Measurements from ENCODE around the gene PHACTR2.

The PHACTR2 gene

DNA sequence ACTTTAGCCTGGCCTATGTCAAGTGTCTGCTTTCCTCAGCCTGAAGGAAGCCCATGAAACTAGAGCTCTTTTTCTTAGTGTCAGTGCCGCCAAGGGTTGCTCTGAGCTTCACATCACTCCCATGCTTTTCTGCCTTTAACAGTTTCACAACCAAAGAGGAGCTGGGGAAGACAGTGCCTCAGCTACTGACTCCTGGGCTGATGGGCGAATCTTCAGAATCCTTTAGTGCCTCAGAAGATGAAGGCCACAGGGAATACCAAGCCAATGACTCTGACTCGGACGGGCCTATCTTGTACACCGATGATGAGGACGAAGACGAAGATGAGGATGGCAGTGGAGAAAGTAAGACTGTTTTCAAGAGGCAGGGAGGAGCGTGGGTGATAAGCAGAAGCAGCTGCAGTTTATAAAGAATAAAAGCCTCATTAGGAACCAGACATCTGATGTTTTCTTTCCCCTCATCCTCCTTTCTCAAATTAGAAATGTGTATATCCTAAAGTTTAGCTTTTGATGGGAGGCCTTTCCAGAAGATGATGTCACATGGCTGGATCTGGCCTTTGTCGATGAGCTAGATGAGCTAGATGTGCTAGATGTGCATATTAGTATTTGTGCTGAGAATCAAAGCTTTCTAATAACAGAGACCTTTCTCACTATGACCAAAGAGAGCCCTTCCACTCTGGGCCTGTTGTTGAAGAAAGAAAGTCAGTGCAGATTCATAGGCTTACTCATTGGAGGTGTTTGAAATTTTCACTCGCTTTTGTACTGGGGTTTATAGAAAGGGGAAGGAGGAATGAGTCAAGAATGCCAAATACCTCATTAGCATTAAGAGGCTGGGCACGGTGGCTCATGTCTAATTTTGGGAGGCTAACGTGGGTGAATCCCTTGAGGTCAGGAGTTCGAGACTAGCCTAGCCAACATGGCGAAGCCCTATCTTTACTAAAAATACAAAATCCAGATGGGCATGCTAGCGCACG, 94.6 kb downstream of the PHACTR2 start:
- H3K36me3 ChIP-seq (ENCODE audit: control insufficient read depth in 4 of 4, insufficient read depth in 4 of 4, low read length in 3 of 4): peaks cover 4 to 44% (median 35%) of the 10 kb centered on the region in 4 experiments
- H3K4me1 ChIP-seq (ENCODE audit: control extremely low read depth in 1 of 4, control insufficient read depth in 4 of 4, insufficient read depth in 4 of 4, low read length in 3 of 4): no peaks in the 10 kb centered on the region
- ChIA-PET CTCF (interaction anchor here (1.0 kb wide), 1 partner anchor 9 kb away, joined by 4 read pairs; no protein-coding TSS in a partner anchor), POLR2A (no interaction called here)
- no peak overlapping the region for H3K27ac ChIP-seq (ENCODE audit: insufficient read depth in 1 of 2, low read depth in 1 of 2, low read length in 2 of 2, poor library complexity in 1 of 2, severe bottlenecking in 2 of 2)
- no peak for DNase-seq
- no peak overlapping the region for H3K4me3 ChIP-seq (ENCODE audit: control insufficient read depth in 1 of 7, extremely low read depth in 1 of 7, insufficient read depth in 4 of 7, low read depth in 2 of 7, low read length in 6 of 7)
- WGBS (ENCODE audit: insufficient coverage): 94% methylated on average over 6 of the region's 16 CpGs
- peaks cover 0 to 2% (median 0%) of the 10 kb centered on the region in 5 experiments for H3K9me3 ChIP-seq (ENCODE audit: control extremely low read depth in 1 of 5, control insufficient read depth in 4 of 5, insufficient read depth in 2 of 5, low read depth in 1 of 5, low read length in 4 of 5)
- no peaks in the 10 kb centered on the region for H3K27me3 ChIP-seq (replicated peaks in 2 of 5; ENCODE audit: control insufficient read depth in 4 of 5, insufficient read depth in 5 of 5, low read length in 4 of 5)

DNA sequence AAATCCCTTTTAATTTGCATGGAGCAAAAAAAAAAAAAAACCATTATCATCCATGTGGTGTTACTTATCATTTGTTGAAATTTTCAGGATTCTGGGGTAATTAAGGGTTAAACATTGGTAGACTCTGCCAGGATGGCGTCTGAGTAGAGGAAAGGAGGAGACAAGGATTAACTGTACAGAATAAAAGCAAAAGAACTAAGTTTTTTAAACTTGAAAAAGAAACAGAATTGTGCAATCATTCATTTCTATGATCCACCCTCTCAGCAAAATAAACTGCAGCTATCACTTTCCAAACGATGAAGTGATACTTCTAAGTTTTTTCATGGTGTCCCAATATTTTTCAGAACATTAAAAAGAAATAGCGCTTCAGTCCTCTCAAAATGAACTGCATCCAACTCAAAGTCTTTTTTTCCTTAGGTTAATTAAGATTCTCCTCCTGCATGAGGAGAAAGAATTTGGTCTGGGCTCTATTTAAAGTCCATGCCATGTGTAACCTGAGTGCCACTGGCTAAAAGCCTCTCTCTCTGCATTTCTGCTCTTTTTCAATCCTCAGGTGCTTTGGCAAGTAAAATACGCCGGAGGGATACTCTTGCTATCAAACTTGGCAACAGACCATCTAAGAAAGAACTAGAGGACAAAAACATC, 95.9 kb downstream of the PHACTR2 start:
- H3K4me3 ChIP-seq (ENCODE audit: control insufficient read depth in 1 of 7, extremely low read depth in 1 of 7, insufficient read depth in 4 of 7, low read depth in 2 of 7, low read length in 6 of 7): no peak overlapping the region
- H3K9me3 ChIP-seq (ENCODE audit: control extremely low read depth in 1 of 5, control insufficient read depth in 4 of 5, insufficient read depth in 2 of 5, low read depth in 1 of 5, low read length in 4 of 5): no peaks in the 10 kb centered on the region
- no peak overlapping the region for H3K27ac ChIP-seq (ENCODE audit: insufficient read depth in 1 of 2, low read depth in 1 of 2, low read length in 2 of 2, poor library complexity in 1 of 2, severe bottlenecking in 2 of 2)
- 92% methylated on average over 4 of the region's 5 CpGs for WGBS (ENCODE audit: insufficient coverage)
- DNase-seq: no peak
- H3K4me1 ChIP-seq (ENCODE audit: control extremely low read depth in 1 of 4, control insufficient read depth in 4 of 4, insufficient read depth in 4 of 4, low read length in 3 of 4): no peaks in the 10 kb centered on the region
- H3K36me3 ChIP-seq (ENCODE audit: control insufficient read depth in 4 of 4, insufficient read depth in 4 of 4, low read length in 3 of 4): peaks cover 4 to 34% (median 30%) of the 10 kb centered on the region in 4 experiments
- CTCF ChIA-PET: interaction anchor here (1.2 kb wide), 1 partner anchor 218 kb away, joined by 3 read pairs; no protein-coding TSS in a partner anchor
- POLR2A ChIA-PET: no interaction called here
- no peaks in the 10 kb centered on the region for H3K27me3 ChIP-seq (replicated peaks in 2 of 5; ENCODE audit: control insufficient read depth in 4 of 5, insufficient read depth in 5 of 5, low read length in 4 of 5)

DNA sequence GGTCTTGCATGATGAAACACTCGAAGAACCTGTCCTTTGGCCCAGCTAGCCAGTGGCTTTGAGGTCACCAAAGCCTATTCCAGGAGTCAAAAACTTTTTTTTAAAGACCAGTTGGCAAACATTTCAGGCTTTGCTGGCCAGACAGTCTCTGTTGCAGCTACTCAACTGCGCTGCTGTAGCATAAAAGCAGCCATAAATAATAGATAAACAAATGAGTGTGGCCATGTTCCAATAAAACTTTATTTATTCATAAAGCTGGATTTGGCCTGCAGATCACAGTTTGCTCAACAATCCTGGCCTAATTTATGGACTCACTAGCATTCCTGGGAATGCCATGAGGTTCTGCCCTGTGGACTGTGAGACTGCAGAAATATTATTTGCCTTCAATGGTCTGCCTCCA, 96.6 kb downstream of the PHACTR2 start:
- ChIA-PET CTCF (interaction anchor here (1.2 kb wide), 1 partner anchor 218 kb away, joined by 3 read pairs; no protein-coding TSS in a partner anchor), POLR2A (no interaction called here)
- no peak for DNase-seq
- no peak overlapping the region for H3K4me3 ChIP-seq (ENCODE audit: control insufficient read depth in 1 of 7, extremely low read depth in 1 of 7, insufficient read depth in 4 of 7, low read depth in 2 of 7, low read length in 6 of 7)
- no peak overlapping the region for H3K27ac ChIP-seq (ENCODE audit: insufficient read depth in 1 of 2, low read depth in 1 of 2, low read length in 2 of 2, poor library complexity in 1 of 2, severe bottlenecking in 2 of 2)
- H3K9me3 ChIP-seq (ENCODE audit: control extremely low read depth in 1 of 5, control insufficient read depth in 4 of 5, insufficient read depth in 2 of 5, low read depth in 1 of 5, low read length in 4 of 5): no peaks in the 10 kb centered on the region
- 100% methylated on average over 2 of the region's 2 CpGs for WGBS (ENCODE audit: insufficient coverage)
- H3K4me1 ChIP-seq (ENCODE audit: control extremely low read depth in 1 of 4, control insufficient read depth in 4 of 4, insufficient read depth in 4 of 4, low read length in 3 of 4): no peaks in the 10 kb centered on the region
- no peaks in the 10 kb centered on the region for H3K27me3 ChIP-seq (replicated peaks in 2 of 5; ENCODE audit: control insufficient read depth in 4 of 5, insufficient read depth in 5 of 5, low read length in 4 of 5)
- H3K36me3 ChIP-seq (ENCODE audit: control insufficient read depth in 4 of 4, insufficient read depth in 4 of 4, low read length in 3 of 4): peaks cover 4 to 38% (median 29%) of the 10 kb centered on the region in 4 experiments

DNA sequence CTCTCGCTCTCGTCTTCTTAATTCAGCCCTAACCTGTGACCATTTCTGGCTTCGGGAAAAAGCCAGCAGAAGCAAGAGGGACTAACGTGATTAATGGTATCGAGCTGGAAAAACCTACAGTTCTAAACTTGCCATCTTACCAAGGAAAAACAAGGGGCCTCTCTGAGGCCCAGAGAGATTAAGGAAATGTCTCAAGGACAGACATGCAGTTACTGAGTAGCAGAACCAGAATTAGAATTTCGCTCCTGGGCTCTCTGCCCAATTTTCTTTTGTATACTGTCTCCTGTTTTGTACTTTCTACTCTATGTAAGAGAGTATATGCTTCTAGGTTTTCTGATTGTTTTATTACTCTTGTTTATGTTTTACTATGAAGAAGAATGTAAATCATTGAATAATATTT, 97.6 kb downstream of the PHACTR2 start:
- Histone ChIP-seq H3K9me3 (ENCODE audit: control extremely low read depth in 1 of 5, control insufficient read depth in 4 of 5, insufficient read depth in 2 of 5, low read depth in 1 of 5, low read length in 4 of 5) (no peaks in the 10 kb centered on the region), H3K27me3 (replicated peaks in 2 of 5; ENCODE audit: control insufficient read depth in 4 of 5, insufficient read depth in 5 of 5, low read length in 4 of 5) (no peaks in the 10 kb centered on the region), H3K4me3 (ENCODE audit: control insufficient read depth in 1 of 7, extremely low read depth in 1 of 7, insufficient read depth in 4 of 7, low read depth in 2 of 7, low read length in 6 of 7) (no peak overlapping the region), H3K36me3 (ENCODE audit: control insufficient read depth in 4 of 4, insufficient read depth in 4 of 4, low read length in 3 of 4) (peaks cover 4 to 39% (median 31%) of the 10 kb centered on the region in 4 experiments), H3K27ac (ENCODE audit: insufficient read depth in 1 of 2, low read depth in 1 of 2, low read length in 2 of 2, poor library complexity in 1 of 2, severe bottlenecking in 2 of 2) (no peak overlapping the region), H3K4me1 (ENCODE audit: control extremely low read depth in 1 of 4, control insufficient read depth in 4 of 4, insufficient read depth in 4 of 4, low read length in 3 of 4) (no peaks in the 10 kb centered on the region)
- ChIA-PET POLR2A (no interaction called here), CTCF (no interaction called here)
- 97% methylated on average over 3 of the region's 6 CpGs for WGBS (ENCODE audit: insufficient coverage)
- no peak for DNase-seq

DNA sequence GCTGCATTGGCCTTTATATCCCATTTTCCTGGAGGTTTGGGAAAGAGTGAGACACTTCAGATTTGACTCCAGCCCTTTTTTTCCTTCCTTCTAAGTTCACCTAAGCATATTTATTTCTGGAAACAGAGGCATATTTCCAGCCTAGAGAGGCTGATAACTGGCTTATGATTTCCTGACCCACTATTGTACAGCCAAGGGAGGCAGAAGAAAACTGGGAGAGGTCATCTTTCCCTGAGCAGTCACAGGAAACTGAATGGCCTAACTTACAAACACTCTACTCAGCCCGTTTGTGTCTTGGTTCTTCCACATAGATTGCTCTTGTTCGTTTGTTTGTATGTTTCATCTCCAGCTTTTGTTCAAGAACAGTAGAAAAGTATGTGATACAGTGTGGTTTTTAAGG, 101.2 kb downstream of the PHACTR2 start:
- POLR2A ChIA-PET: no interaction called here

DNA sequence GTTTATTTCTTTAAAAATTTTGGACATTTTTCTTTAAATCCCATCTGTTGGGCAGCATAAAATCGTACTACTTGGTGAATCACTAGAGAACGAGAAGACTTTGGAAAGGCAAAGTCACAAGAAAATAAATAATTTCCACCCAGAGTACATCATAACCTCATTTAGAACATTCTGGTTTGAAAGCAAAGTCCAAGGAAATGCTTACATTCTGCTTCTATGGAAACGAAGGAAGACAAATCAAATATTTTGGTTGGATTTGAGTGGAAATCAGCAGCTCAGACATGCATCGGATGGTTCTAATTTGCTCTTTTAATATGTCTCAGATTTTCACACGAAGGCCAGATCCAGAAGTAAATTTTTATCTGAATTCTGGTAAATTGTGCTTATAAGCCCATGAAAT, 104.7 kb downstream of the PHACTR2 start:
- POLR2A ChIA-PET: no interaction called here
- CTCF ChIA-PET: no interaction called here
- Histone ChIP-seq H3K4me1 (ENCODE audit: control extremely low read depth in 1 of 4, control insufficient read depth in 4 of 4, insufficient read depth in 4 of 4, low read length in 3 of 4) (no peaks in the 10 kb centered on the region), H3K27ac (ENCODE audit: insufficient read depth in 1 of 2, low read depth in 1 of 2, low read length in 2 of 2, poor library complexity in 1 of 2, severe bottlenecking in 2 of 2) (no peak overlapping the region), H3K27me3 (replicated peaks in 2 of 5; ENCODE audit: control insufficient read depth in 4 of 5, insufficient read depth in 5 of 5, low read length in 4 of 5) (no peaks in the 10 kb centered on the region), H3K9me3 (ENCODE audit: control extremely low read depth in 1 of 5, control insufficient read depth in 4 of 5, insufficient read depth in 2 of 5, low read depth in 1 of 5, low read length in 4 of 5) (peaks cover 5 to 16% (median 13%) of the 10 kb centered on the region in 5 experiments), H3K36me3 (ENCODE audit: control insufficient read depth in 4 of 4, insufficient read depth in 4 of 4, low read length in 3 of 4) (peaks cover 7 to 36% (median 18%) of the 10 kb centered on the region in 4 experiments), H3K4me3 (ENCODE audit: control insufficient read depth in 1 of 7, extremely low read depth in 1 of 7, insufficient read depth in 4 of 7, low read depth in 2 of 7, low read length in 6 of 7) (no peak overlapping the region)
- 100% methylated on average over 5 of the region's 5 CpGs for WGBS (ENCODE audit: insufficient coverage)
- no peak for DNase-seq

More for the DNA sequence above, 101.2 kb downstream of the PHACTR2 start:
- Histone ChIP-seq H3K9me3 (ENCODE audit: control extremely low read depth in 1 of 5, control insufficient read depth in 4 of 5, insufficient read depth in 2 of 5, low read depth in 1 of 5, low read length in 4 of 5) (peaks cover 0 to under 1% (median 0%) of the 10 kb centered on the region in 5 experiments), H3K4me3 (ENCODE audit: control insufficient read depth in 1 of 7, extremely low read depth in 1 of 7, insufficient read depth in 4 of 7, low read depth in 2 of 7, low read length in 6 of 7) (no peak overlapping the region), H3K27ac (ENCODE audit: insufficient read depth in 1 of 2, low read depth in 1 of 2, low read length in 2 of 2, poor library complexity in 1 of 2, severe bottlenecking in 2 of 2) (no peak overlapping the region), H3K4me1 (ENCODE audit: control extremely low read depth in 1 of 4, control insufficient read depth in 4 of 4, insufficient read depth in 4 of 4, low read length in 3 of 4) (no peaks in the 10 kb centered on the region), H3K27me3 (replicated peaks in 2 of 5; ENCODE audit: control insufficient read depth in 4 of 5, insufficient read depth in 5 of 5, low read length in 4 of 5) (no peaks in the 10 kb centered on the region), H3K36me3 (ENCODE audit: control insufficient read depth in 4 of 4, insufficient read depth in 4 of 4, low read length in 3 of 4) (peaks cover 9 to 37% (median 24%) of the 10 kb centered on the region in 4 experiments)
- 100% methylated on average over 1 of the region's 2 CpGs for WGBS (ENCODE audit: insufficient coverage)
- no peak for DNase-seq
- CTCF ChIA-PET: no interaction called here

DNA sequence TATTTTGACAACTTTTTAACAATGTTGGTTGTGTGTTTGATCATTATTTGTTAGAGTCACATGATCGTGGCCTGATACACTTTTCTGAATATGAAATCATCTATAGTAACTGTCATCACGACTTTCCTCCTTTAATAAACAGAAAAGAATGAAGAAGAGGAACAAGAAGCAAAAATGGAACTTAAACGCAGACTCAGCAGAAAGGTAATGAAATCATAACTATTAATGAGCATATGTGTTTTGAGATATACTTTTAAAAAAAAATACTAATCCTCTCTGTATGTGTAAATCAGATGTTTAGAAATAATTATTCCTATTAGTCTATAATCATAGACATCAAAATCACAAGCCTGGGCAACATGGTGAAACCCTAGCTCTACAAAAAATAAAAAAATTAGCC, 105.3 kb downstream of the PHACTR2 start:
- WGBS (ENCODE audit: insufficient coverage): no CpG with 5 or more reads among the region's 3 CpGs
- Histone ChIP-seq H3K36me3 (ENCODE audit: control insufficient read depth in 4 of 4, insufficient read depth in 4 of 4, low read length in 3 of 4) (peaks cover 7 to 36% (median 19%) of the 10 kb centered on the region in 4 experiments), H3K27ac (ENCODE audit: insufficient read depth in 1 of 2, low read depth in 1 of 2, low read length in 2 of 2, poor library complexity in 1 of 2, severe bottlenecking in 2 of 2) (no peak overlapping the region), H3K4me3 (ENCODE audit: control insufficient read depth in 1 of 7, extremely low read depth in 1 of 7, insufficient read depth in 4 of 7, low read depth in 2 of 7, low read length in 6 of 7) (no peak overlapping the region), H3K4me1 (ENCODE audit: control extremely low read depth in 1 of 4, control insufficient read depth in 4 of 4, insufficient read depth in 4 of 4, low read length in 3 of 4) (no peaks in the 10 kb centered on the region), H3K27me3 (replicated peaks in 2 of 5; ENCODE audit: control insufficient read depth in 4 of 5, insufficient read depth in 5 of 5, low read length in 4 of 5) (no peaks in the 10 kb centered on the region), H3K9me3 (ENCODE audit: control extremely low read depth in 1 of 5, control insufficient read depth in 4 of 5, insufficient read depth in 2 of 5, low read depth in 1 of 5, low read length in 4 of 5) (peaks cover 5 to 16% (median 13%) of the 10 kb centered on the region in 5 experiments)
- ChIA-PET CTCF (no interaction called here), POLR2A (no interaction called here)
- no peak for DNase-seq
